ENCODE results near the gene POU6F2. TPM values are rescaled to one million over a fixed set of nuclear protein-coding genes. Genes with fewer than 3 reads are reported as not detected.
A peak's percentile ranks its signal among the peaks of the same experiment; 100 is the strongest.

POU6F2 gene
- total and polyA plus RNA-seq, 2 experiments from 2014 or later: 7.2 to 7.3 TPM

- no peaks in the 10 kb centered on the region for H3K9me3 Mint-ChIP-seq
- no peak overlapping the region for H3K4me3 Mint-ChIP-seq
- no peaks in the 10 kb centered on the region for H3K9me2 ChIP-seq (ENCODE audit: insufficient read depth)
- H3F3A ChIP-seq (replicated peaks; ENCODE audit: low read depth): no peaks in the 10 kb centered on the region
- DNase-seq (ENCODE audit: low spot score) (no peak), ATAC-seq (no peak)
- no peaks in the 10 kb centered on the region for H3K79me2 ChIP-seq (replicated peaks; ENCODE audit: insufficient read depth)
- no peak overlapping the region for H3K4me2 ChIP-seq
- H3K27me3 Mint-ChIP-seq (ENCODE audit: insufficient read depth, low read depth, poor library complexity): no peaks in the 10 kb centered on the region
- no peak overlapping the region for H3K4me3 ChIP-seq
- no peak overlapping the region for H3K27ac Mint-ChIP-seq
- H3K27ac ChIP-seq (ENCODE audit: low read depth): no peak overlapping the region
- no peak for TF ChIP-seq ETS1 (IDR thresholded peaks at IDR 0.05)
- H3K36me3 Mint-ChIP-seq (ENCODE audit: low read depth): no peaks in the 10 kb centered on the region
- H3K4me1 ChIP-seq (ENCODE audit: insufficient read depth): peaks cover 8% of the 10 kb centered on the region; the same call in 1 of the 2 replicates
- no peaks in the 10 kb centered on the region for H4K20me1 ChIP-seq (replicated peaks; ENCODE audit: insufficient read depth)
- H3K27me3 ChIP-seq (ENCODE audit: insufficient read depth): no peaks in the 10 kb centered on the region
- H2AFZ ChIP-seq: no peak overlapping the region
- H3K36me3 ChIP-seq (ENCODE audit: insufficient read depth): no peaks in the 10 kb centered on the region
- H3K4me1 Mint-ChIP-seq: peaks cover 14% of the 10 kb centered on the region
Measured at GRCh38 chr7:39168403-39169098, 190.8 kb downstream of the POU6F2 start.

GRCh38 chr7:39172137-39172536, 194.4 kb downstream of the POU6F2 start:
- no peaks in the 10 kb centered on the region for H3K79me2 ChIP-seq (replicated peaks; ENCODE audit: insufficient read depth)
- peaks cover 15% of the 10 kb centered on the region for H3K4me1 ChIP-seq (ENCODE audit: insufficient read depth)
- no peak overlapping the region; the same call in 1 of the 2 replicates for H3K4me2 ChIP-seq
- H4K20me1 ChIP-seq (replicated peaks; ENCODE audit: insufficient read depth): no peaks in the 10 kb centered on the region
- H3K36me3 Mint-ChIP-seq (ENCODE audit: low read depth): no peaks in the 10 kb centered on the region
- H3K36me3 ChIP-seq (ENCODE audit: insufficient read depth): no peaks in the 10 kb centered on the region
- no peaks in the 10 kb centered on the region for H3F3A ChIP-seq (replicated peaks; ENCODE audit: low read depth)
- no peak overlapping the region for H2AFZ ChIP-seq
- DNase-seq (ENCODE audit: low spot score): no peak
- H3K27me3 Mint-ChIP-seq (ENCODE audit: insufficient read depth, low read depth, poor library complexity): peaks cover 7% of the 10 kb centered on the region
- no peak overlapping the region for H3K27ac ChIP-seq (ENCODE audit: low read depth)
- peaks cover 10% of the 10 kb centered on the region for H3K9me2 ChIP-seq (ENCODE audit: insufficient read depth)
- TF ChIP-seq JUNB (IDR thresholded peaks at IDR 0.05; ENCODE audit: unreplicated experiment) (no peak), NANOG (IDR thresholded peaks at IDR 0.05; ENCODE audit: borderline replicate concordance) (peak; percentile 50; the same call in 1 of the 2 replicates), EZH2phosphoT487 (IDR thresholded peaks at IDR 0.05; ENCODE audit: unreplicated experiment) (no peak), EZH2 (IDR thresholded peaks at IDR 0.05; ENCODE audit: low read depth, unreplicated experiment) (no peak)
- TF ChIP-seq, protein P1, sequence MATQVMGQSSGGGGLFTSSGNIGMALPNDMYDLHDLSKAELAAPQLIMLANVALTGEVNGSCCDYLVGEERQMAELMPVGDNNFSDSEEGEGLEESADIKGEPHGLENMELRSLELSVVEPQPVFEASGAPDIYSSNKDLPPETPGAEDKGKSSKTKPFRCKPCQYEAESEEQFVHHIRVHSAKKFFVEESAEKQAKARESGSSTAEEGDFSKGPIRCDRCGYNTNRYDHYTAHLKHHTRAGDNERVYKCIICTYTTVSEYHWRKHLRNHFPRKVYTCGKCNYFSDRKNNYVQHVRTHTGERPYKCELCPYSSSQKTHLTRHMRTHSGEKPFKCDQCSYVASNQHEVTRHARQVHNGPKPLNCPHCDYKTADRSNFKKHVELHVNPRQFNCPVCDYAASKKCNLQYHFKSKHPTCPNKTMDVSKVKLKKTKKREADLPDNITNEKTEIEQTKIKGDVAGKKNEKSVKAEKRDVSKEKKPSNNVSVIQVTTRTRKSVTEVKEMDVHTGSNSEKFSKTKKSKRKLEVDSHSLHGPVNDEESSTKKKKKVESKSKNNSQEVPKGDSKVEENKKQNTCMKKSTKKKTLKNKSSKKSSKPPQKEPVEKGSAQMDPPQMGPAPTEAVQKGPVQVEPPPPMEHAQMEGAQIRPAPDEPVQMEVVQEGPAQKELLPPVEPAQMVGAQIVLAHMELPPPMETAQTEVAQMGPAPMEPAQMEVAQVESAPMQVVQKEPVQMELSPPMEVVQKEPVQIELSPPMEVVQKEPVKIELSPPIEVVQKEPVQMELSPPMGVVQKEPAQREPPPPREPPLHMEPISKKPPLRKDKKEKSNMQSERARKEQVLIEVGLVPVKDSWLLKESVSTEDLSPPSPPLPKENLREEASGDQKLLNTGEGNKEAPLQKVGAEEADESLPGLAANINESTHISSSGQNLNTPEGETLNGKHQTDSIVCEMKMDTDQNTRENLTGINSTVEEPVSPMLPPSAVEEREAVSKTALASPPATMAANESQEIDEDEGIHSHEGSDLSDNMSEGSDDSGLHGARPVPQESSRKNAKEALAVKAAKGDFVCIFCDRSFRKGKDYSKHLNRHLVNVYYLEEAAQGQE (IDR thresholded peaks at IDR 0.05; ENCODE audit: unreplicated experiment): no peak
- no peak overlapping the region for H3K4me3 Mint-ChIP-seq
- no peak for ATAC-seq
- H3K4me3 ChIP-seq: no peak overlapping the region
- peaks cover 16% of the 10 kb centered on the region for H3K4me1 Mint-ChIP-seq
- no peaks in the 10 kb centered on the region; the same call in 2 of the 3 replicates for H3K9me3 Mint-ChIP-seq
- no peaks in the 10 kb centered on the region for H3K27me3 ChIP-seq (ENCODE audit: insufficient read depth)
- peak overlapping the region; percentile 88 for H3K27ac Mint-ChIP-seq

Measured in GM23338 (cell line).